DND-41 (cell line): ENCODE results near the gene FUT6.

Experiments used
- CTCF ChIP-seq: IDR thresholded peaks from 2 replicates; pipeline ENCODE4 v1.5.1; 2012; ENCODE audit warnings: borderline replicate concordance, low read length, moderate library complexity, mild to moderate bottlenecking; ENCODE audit not compliant: poor library complexity, severe bottlenecking; ENCODE audit errors: extremely low read depth
- EZH2 ChIP-seq: IDR thresholded peaks from 3 replicates; pipeline ENCODE4 v1.6.1; 2012; ENCODE audit warnings: borderline replicate concordance, low read depth, mild to moderate bottlenecking, moderate library complexity, low read length, inconsistent platforms; ENCODE audit not compliant: severe bottlenecking

GRCh38 chr19:5782322-5782721 is 57.2 kb downstream of the FUT6 start:
- no peak for TF ChIP-seq CTCF
- no peak for TF ChIP-seq EZH2
